ENCODE data around the gene SLC4A4. TPM values are rescaled to one million over a fixed set of nuclear protein-coding genes. Genes with fewer than 3 reads are reported as not detected.

SLC4A4 gene
- total RNA-seq (10 to 100 TPM; 17.0 to 17.2 TPM), polyA plus RNA-seq (ENCODE audit: insufficient read length in 6 of 6) (10 to 100 TPM; 38.7 to 55.9 (median 47.1) TPM)
- long read RNA-seq, donor 1, full-length matches to known transcripts: 2 of 28 reads
- long read RNA-seq, donor 1, partial matches to known transcripts: 26 of 28 reads
- long read RNA-seq, donor 1, other reads (novel, unspliced or antisense): 0 of 28 reads
- long read RNA-seq, donor 2, full-length matches to known transcripts: 3 of 3 reads
- long read RNA-seq, donor 2, partial matches to known transcripts: 0 of 3 reads
- long read RNA-seq, donor 2, other reads (novel, unspliced or antisense): 0 of 3 reads
- long read RNA-seq, donor 3: 0 reads
- long read RNA-seq, donor 4, partial matches to known transcripts: 3 of 5 reads
- long read RNA-seq, donor 4, other reads (novel, unspliced or antisense): 2 of 5 reads
- long read RNA-seq, donor 5, full-length matches to known transcripts: 1 of 13 reads
- long read RNA-seq, donor 5, partial matches to known transcripts: 12 of 13 reads
- long read RNA-seq, donor 5, other reads (novel, unspliced or antisense): 0 of 13 reads
- long read RNA-seq, donor 6, full-length matches to known transcripts: 1 of 1 reads
- long read RNA-seq, donor 6, partial matches to known transcripts: 0 of 1 reads
- long read RNA-seq, donor 6, other reads (novel, unspliced or antisense): 0 of 1 reads
- long read RNA-seq, donor 7: 0 reads
- long read RNA-seq, donor 8, full-length matches to known transcripts: 1 of 14 reads
- long read RNA-seq, donor 8, partial matches to known transcripts: 13 of 14 reads
- long read RNA-seq, donor 8, other reads (novel, unspliced or antisense): 0 of 14 reads
- long read RNA-seq, donor 9: 0 reads
- long read RNA-seq, donor 10, partial matches to known transcripts: 1 of 1 reads
- long read RNA-seq, donor 10, other reads (novel, unspliced or antisense): 0 of 1 reads
- long read RNA-seq, donor 11, full-length matches to known transcripts: 1 of 25 reads
- long read RNA-seq, donor 11, partial matches to known transcripts: 24 of 25 reads
- long read RNA-seq, donor 11, other reads (novel, unspliced or antisense): 0 of 25 reads
- long read RNA-seq, donor 12, full-length matches to known transcripts: 1 of 6 reads
- long read RNA-seq, donor 12, partial matches to known transcripts: 5 of 6 reads
- long read RNA-seq, donor 12, other reads (novel, unspliced or antisense): 0 of 6 reads

DNA sequence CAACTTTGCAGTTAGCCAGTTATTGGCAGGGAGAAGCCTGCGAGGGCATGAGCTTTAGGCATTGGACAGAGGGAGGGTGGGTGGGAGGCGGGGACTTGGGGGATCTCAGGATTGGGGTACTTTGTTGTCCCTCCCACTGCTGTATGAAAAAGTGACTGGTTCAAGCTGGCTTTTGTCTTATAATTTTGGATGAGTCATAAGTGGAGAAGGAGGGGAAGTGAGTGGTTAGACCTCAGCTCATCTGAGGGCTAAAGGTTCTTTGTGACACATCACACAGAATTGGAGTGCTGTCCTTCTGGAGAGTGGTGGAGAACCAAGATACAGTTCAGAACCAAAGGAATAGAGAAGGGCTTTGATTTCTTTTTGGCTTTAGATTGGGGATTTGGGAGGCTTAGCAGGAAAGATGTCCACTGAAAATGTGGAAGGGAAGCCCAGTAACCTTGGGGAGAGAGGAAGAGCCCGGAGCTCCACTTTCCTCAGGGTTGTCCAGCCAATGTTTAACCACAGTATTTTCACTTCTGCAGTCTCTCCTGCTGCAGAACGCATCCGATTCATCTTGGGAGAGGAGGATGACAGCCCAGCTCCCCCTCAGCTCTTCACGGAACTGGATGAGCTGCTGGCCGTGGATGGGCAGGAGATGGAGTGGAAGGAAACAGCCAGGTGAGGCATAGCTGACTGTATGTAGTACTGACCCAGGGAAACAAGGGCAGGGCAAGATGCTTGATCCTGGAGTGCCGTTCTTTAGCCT lies at the start of gene SLC4A4:
Gene SLC4A4 (plus strand): TSS at position 175 of the 748 bp plus-strand sequence.
- Histone ChIP-seq H3K36me3 (no peaks in the 10 kb centered on the region), H3K4me3 (no peak within 1 kb of the TSS), H3K9me3 (no peaks in the 10 kb centered on the region), H3K4me1 (no peaks in the 10 kb centered on the region), H3K27ac (no peak within 1 kb of the TSS), H3K27me3 (no peaks in the 10 kb centered on the region)
- intact Hi-C loops (cut with DNase I): no loop called here
- ATAC-seq (peak; percentile 25), DNase-seq (no peak)
- TF ChIP-seq, protein P1, sequence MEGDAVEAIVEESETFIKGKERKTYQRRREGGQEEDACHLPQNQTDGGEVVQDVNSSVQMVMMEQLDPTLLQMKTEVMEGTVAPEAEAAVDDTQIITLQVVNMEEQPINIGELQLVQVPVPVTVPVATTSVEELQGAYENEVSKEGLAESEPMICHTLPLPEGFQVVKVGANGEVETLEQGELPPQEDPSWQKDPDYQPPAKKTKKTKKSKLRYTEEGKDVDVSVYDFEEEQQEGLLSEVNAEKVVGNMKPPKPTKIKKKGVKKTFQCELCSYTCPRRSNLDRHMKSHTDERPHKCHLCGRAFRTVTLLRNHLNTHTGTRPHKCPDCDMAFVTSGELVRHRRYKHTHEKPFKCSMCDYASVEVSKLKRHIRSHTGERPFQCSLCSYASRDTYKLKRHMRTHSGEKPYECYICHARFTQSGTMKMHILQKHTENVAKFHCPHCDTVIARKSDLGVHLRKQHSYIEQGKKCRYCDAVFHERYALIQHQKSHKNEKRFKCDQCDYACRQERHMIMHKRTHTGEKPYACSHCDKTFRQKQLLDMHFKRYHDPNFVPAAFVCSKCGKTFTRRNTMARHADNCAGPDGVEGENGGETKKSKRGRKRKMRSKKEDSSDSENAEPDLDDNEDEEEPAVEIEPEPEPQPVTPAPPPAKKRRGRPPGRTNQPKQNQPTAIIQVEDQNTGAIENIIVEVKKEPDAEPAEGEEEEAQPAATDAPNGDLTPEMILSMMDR (IDR thresholded peaks at IDR 0.05): no peak

DNA sequence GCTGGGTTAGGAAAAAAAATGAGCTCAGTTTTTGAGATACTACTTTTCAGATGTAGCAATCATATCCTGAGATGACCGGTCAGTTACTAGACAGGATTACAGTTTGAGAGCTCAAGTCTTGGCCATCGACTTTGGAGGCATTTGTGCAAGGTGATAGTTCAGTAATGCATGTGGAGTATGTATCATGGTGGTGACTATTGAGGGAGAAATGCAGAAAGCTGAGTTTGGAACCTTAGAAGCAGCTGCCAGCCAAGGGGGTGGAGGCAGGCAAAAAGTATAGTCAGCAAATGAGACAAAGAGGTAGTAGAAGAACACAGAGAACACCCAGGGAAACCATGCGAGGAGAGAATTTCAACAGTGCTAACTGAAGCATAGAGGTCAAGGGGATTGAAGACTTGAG lies 48.7 kb upstream of the SLC4A4 start:
- Histone ChIP-seq H3K36me3 (no peaks in the 10 kb centered on the region), H3K27me3 (no peaks in the 10 kb centered on the region), H3K9me3 (no peaks in the 10 kb centered on the region), H3K4me1 (no peaks in the 10 kb centered on the region), H3K4me3 (no peak overlapping the region), H3K27ac (no peak overlapping the region)
- TF ChIP-seq, protein P1 (IDR thresholded peaks at IDR 0.05): no peak
- ATAC-seq (no peak), DNase-seq (no peak)
- intact Hi-C loops (cut with DNase I): no loop called here

DNA sequence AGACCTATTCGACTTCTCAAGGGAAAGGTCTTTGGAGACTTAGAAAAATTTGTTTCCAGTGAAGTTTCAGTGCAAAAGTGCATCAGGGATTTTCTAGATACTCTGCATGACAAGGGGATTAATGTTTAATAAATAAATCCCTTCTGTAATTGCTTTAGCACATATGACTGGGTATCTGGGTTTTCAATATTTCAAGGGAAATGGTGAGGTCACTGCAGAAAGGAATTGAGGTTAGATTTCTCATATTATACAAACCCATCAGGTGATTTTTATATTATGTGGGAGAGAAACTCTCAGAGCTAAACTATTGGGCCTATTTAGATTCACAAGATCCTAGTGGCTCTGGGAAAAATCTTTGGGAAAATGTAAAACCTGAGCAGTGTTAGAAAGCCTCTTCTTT lies 48.3 kb upstream of the SLC4A4 start:
- Histone ChIP-seq H3K4me3 (no peak overlapping the region), H3K4me1 (no peaks in the 10 kb centered on the region), H3K27ac (no peak overlapping the region), H3K9me3 (no peaks in the 10 kb centered on the region), H3K36me3 (no peaks in the 10 kb centered on the region), H3K27me3 (no peaks in the 10 kb centered on the region)
- intact Hi-C loops (cut with DNase I): no loop called here
- TF ChIP-seq, protein P1 (IDR thresholded peaks at IDR 0.05): no peak
- ATAC-seq (no peak), DNase-seq (no peak)

DNA sequence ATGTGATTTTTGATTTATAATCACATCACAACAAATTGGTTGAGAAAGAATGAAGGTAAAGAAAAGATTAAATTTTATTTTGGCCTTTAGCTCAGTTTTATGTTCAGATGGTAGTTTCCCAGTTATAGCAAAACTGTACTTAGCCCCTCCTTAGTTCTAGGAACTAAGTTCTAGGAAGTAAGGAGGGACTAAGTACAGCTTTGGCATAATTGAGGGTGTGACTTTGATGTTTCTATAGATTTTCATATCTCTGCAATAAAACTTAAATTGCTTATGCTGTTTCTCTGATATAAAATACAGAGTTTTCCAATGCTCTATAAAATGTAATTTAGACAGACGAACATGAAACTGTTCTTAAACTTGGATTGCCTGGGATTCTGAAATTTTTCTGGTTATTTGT lies 46.6 kb upstream of the SLC4A4 start:
- intact Hi-C loops (cut with DNase I): no loop called here

More for the DNA sequence above, 46.6 kb upstream of the SLC4A4 start:
- TF ChIP-seq, protein P1 (IDR thresholded peaks at IDR 0.05): no peak
- DNase-seq: no peak
- H3K4me3 ChIP-seq: no peak overlapping the region
- H3K9me3 ChIP-seq: no peaks in the 10 kb centered on the region
- no peak overlapping the region for H3K27ac ChIP-seq
- no peaks in the 10 kb centered on the region for H3K4me1 ChIP-seq
- no peaks in the 10 kb centered on the region for H3K27me3 ChIP-seq
- ATAC-seq: no peak
- H3K36me3 ChIP-seq: no peaks in the 10 kb centered on the region

Measured in left lung (tissue), 14 donors.